Tibial nerve (tissue), 3 donors: Measurements from ENCODE around the gene MTA3.

Experiments used
- POLR2A ChIP-seq, 2 donors: fragments of 450-650 bp; IDR thresholded peaks; one replicate each; pipeline ENCODE4 v1.6.1; 2017; ENCODE audit warnings: antibody characterized with exemption in 2 of 2, mild to moderate bottlenecking in 2 of 2, moderate library complexity in 2 of 2
- TF ChIP-seq, protein P1 (sequence below), 5 experiments: fragments of 200-600 bp in 3 of 5; fragments of 450-650 bp in 2 of 5; sonication (generic) in 3 of 5; IDR thresholded peaks; one replicate each; pipeline ENCODE4 v1.5.1; 2016 to 2019; ENCODE audit warnings: antibody characterized with exemption in 5 of 5, mild to moderate bottlenecking in 3 of 5, moderate library complexity in 2 of 5

DNA sequence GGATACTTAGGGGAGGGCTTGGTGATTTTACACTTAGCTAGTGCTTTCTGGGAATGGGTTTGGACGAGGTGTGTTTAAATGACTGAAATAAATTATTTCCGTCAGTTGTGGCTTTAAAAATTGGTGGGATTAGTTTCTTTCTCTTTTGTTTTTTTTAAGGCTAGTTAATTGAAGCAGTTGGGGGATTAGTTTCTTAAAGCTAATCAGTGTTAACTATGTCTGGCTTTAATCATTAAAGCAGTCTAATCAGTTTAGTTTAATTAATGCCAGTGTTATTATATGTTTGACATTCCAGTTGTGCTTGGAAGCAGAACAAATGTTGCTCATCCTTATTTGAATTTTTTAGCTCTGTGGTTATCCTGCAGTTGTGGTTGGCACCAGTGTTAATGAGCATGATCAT is 10.2 kb downstream of the MTA3 start:
- TF ChIP-seq, protein P1, sequence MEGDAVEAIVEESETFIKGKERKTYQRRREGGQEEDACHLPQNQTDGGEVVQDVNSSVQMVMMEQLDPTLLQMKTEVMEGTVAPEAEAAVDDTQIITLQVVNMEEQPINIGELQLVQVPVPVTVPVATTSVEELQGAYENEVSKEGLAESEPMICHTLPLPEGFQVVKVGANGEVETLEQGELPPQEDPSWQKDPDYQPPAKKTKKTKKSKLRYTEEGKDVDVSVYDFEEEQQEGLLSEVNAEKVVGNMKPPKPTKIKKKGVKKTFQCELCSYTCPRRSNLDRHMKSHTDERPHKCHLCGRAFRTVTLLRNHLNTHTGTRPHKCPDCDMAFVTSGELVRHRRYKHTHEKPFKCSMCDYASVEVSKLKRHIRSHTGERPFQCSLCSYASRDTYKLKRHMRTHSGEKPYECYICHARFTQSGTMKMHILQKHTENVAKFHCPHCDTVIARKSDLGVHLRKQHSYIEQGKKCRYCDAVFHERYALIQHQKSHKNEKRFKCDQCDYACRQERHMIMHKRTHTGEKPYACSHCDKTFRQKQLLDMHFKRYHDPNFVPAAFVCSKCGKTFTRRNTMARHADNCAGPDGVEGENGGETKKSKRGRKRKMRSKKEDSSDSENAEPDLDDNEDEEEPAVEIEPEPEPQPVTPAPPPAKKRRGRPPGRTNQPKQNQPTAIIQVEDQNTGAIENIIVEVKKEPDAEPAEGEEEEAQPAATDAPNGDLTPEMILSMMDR (IDR thresholded peaks at IDR 0.05): no peak
- TF ChIP-seq POLR2A (IDR thresholded peaks at IDR 0.05): no peak
